ENCODE data around the gene NUBP1.
"Not testable (repeated sequence)": the region's sequence is repeated elsewhere in the genome, so short reads cannot be mapped to it uniquely, and the experiment has no call there.

NUBP1 gene

GRCh38 chr16:10740000-10740844 lies 3.4 kb upstream of the NUBP1 start:
- no peak for DNase-seq (ENCODE audit: low read depth)
- TF ChIP-seq CTCF (IDR thresholded peaks at IDR 0.05; ENCODE audit: low read depth, low read length, missing control alignments): no peak
- no peak overlapping the region for H3K4me3 ChIP-seq (ENCODE audit: low read depth, low read length)

- DNase-seq (ENCODE audit: low read depth): no peak
- no peak for TF ChIP-seq CTCF (IDR thresholded peaks at IDR 0.05; ENCODE audit: low read depth, low read length, missing control alignments)
- H3K4me3 ChIP-seq (ENCODE audit: low read depth, low read length): no peak overlapping the region
Measured at GRCh38 chr16:10740845-10741208, 2.8 kb upstream of the NUBP1 start.

GRCh38 chr16:10741249-10741648 lies 2.4 kb upstream of the NUBP1 start:
- not testable (repeated sequence) for H3K4me3 ChIP-seq (ENCODE audit: low read depth, low read length); DNase-seq (ENCODE audit: low read depth)

GRCh38 chr16:10741844-10742243 lies 1.8 kb upstream of the NUBP1 start:
- no peak for TF ChIP-seq CTCF (IDR thresholded peaks at IDR 0.05; ENCODE audit: low read depth, low read length, missing control alignments)
- DNase-seq (ENCODE audit: low read depth): no peak
- no peak overlapping the region for H3K4me3 ChIP-seq (ENCODE audit: low read depth, low read length)

- DNase-seq (ENCODE audit: low read depth): no peak
- H3K4me3 ChIP-seq (ENCODE audit: low read depth, low read length): peak overlapping the region; percentile 63; the same call in 1 of the 2 replicates
- TF ChIP-seq CTCF (IDR thresholded peaks at IDR 0.05; ENCODE audit: low read depth, low read length, missing control alignments): no peak
Measured at GRCh38 chr16:10743227-10743609, 424 bp upstream of the NUBP1 start.

- no peak for DNase-seq (ENCODE audit: low read depth)
- peak overlapping the region; percentile 54 for H3K4me3 ChIP-seq (ENCODE audit: low read depth, low read length)
- TF ChIP-seq CTCF (IDR thresholded peaks at IDR 0.05; ENCODE audit: low read depth, low read length, missing control alignments): no peak
Measured at GRCh38 chr16:10744370-10745030, 858 bp downstream of the NUBP1 start.

GRCh38 chr16:10745841-10746240 lies 2.2 kb downstream of the NUBP1 start:
- DNase-seq (ENCODE audit: low read depth): no peak
- no peak for TF ChIP-seq CTCF (IDR thresholded peaks at IDR 0.05; ENCODE audit: low read depth, low read length, missing control alignments)
- no peak overlapping the region for H3K4me3 ChIP-seq (ENCODE audit: low read depth, low read length)

Data from GM12864 (cell line).